ENCODE results near the gene SETD2. TPM values are rescaled to one million over a fixed set of nuclear protein-coding genes. Genes with fewer than 3 reads are reported as not detected.
A peak's percentile ranks its signal among the peaks of the same experiment; 100 is the strongest.

SETD2 gene
- total RNA-seq, 2 experiments from 2014 or later = 87.3 to 87.4 TPM

GRCh38 chr3:47018269-47018611 is 145.7 kb downstream of the SETD2 start:
- no peak for DNase-seq
- H3K27ac Mint-ChIP-seq = peak overlapping the region; percentile 75
- ChIA-PET POLR2A (no interaction called here), CTCF (no interaction called here)
- peaks cover 77% of the 10 kb centered on the region for H3K36me3 Mint-ChIP-seq (ENCODE audit: low read depth)
- TF ChIP-seq CTCF (IDR thresholded peaks at IDR 0.05) = no peak
- H3K27me3 Mint-ChIP-seq = no peaks in the 10 kb centered on the region
- intact Hi-C loops (cut with DNase I, micrococcal nuclease) = no loop called here
- Histone ChIP-seq H3K27me3 (ENCODE audit: control insufficient read depth in 1 of 2, insufficient read depth in 2 of 2, low read length in 2 of 2) (no peaks in the 10 kb centered on the region), H3K4me3 (ENCODE audit: low read length) (no peak overlapping the region), H3K27ac (ENCODE audit: low read depth in 1 of 2, low read length in 2 of 2) (peak overlapping the region in 1 of 2 donors; percentile 52), H3K36me3 (ENCODE audit: insufficient read depth, low read length) (peaks cover 73% of the 10 kb centered on the region), H3K9me3 (ENCODE audit: control insufficient read depth in 1 of 2, insufficient read depth in 1 of 2, low read length in 2 of 2) (no peaks in the 10 kb centered on the region), H3K4me1 (ENCODE audit: insufficient read depth, low read length) (peaks cover 18% of the 10 kb centered on the region)
- no peak overlapping the region for H3K4me3 Mint-ChIP-seq
- peaks cover 40% of the 10 kb centered on the region for H3K4me1 Mint-ChIP-seq (ENCODE audit: low read depth)
- ATAC-seq (ENCODE audit: poor library complexity) = no peak
- H3K9me3 Mint-ChIP-seq = no peaks in the 10 kb centered on the region

- Histone ChIP-seq H3K9me3 (ENCODE audit: control insufficient read depth in 1 of 2, insufficient read depth in 1 of 2, low read length in 2 of 2) (no peaks in the 10 kb centered on the region), H3K4me1 (ENCODE audit: insufficient read depth, low read length) (peaks cover 18% of the 10 kb centered on the region), H3K27me3 (ENCODE audit: control insufficient read depth in 1 of 2, insufficient read depth in 2 of 2, low read length in 2 of 2) (no peaks in the 10 kb centered on the region), H3K36me3 (ENCODE audit: insufficient read depth, low read length) (peaks cover 70% of the 10 kb centered on the region), H3K4me3 (ENCODE audit: low read length) (no peak overlapping the region), H3K27ac (ENCODE audit: low read depth in 1 of 2, low read length in 2 of 2) (peak overlapping the region in 1 of 2 donors; percentile 52)
- intact Hi-C loops (cut with DNase I, micrococcal nuclease) = no loop called here
- Mint-ChIP-seq H3K36me3 (ENCODE audit: low read depth) (peaks cover 77% of the 10 kb centered on the region), H3K4me1 (ENCODE audit: low read depth) (peaks cover 40% of the 10 kb centered on the region), H3K27me3 (no peaks in the 10 kb centered on the region), H3K27ac (peak overlapping the region; percentile 75), H3K9me3 (no peaks in the 10 kb centered on the region), H3K4me3 (no peak overlapping the region)
- no peak for TF ChIP-seq CTCF (IDR thresholded peaks at IDR 0.05)
- CTCF ChIA-PET = no interaction called here
- ATAC-seq (ENCODE audit: poor library complexity) = no peak
- DNase-seq = no peak
- POLR2A ChIA-PET = no interaction called here
Measured at GRCh38 chr3:47017504-47018268, 146.2 kb downstream of the SETD2 start.

- DNase-seq = peak in 4 of 14 experiments; percentile 33 to 55 (median 40)
- no peaks in the 10 kb centered on the region for H3K27me3 ChIP-seq (ENCODE audit: control insufficient read depth in 1 of 2, insufficient read depth in 2 of 2, low read length in 2 of 2)
- peaks cover 40% of the 10 kb centered on the region for H3K4me1 Mint-ChIP-seq (ENCODE audit: low read depth)
Measured at GRCh38 chr3:47016934-47017435, 146.9 kb downstream of the SETD2 start.

More at GRCh38 chr3:47016934-47017435, 146.9 kb downstream of the SETD2 start:
- Histone ChIP-seq H3K4me3 (ENCODE audit: low read length) (no peak overlapping the region), H3K36me3 (ENCODE audit: insufficient read depth, low read length) (peaks cover 67% of the 10 kb centered on the region), H3K27ac (ENCODE audit: low read depth in 1 of 2, low read length in 2 of 2) (peak overlapping the region in 1 of 2 donors; percentile 52), H3K9me3 (ENCODE audit: control insufficient read depth in 1 of 2, insufficient read depth in 1 of 2, low read length in 2 of 2) (no peaks in the 10 kb centered on the region), H3K4me1 (ENCODE audit: insufficient read depth, low read length) (peaks cover 18% of the 10 kb centered on the region)
- H3K36me3 Mint-ChIP-seq (ENCODE audit: low read depth) = peaks cover 77% of the 10 kb centered on the region
- intact Hi-C loops (cut with DNase I, micrococcal nuclease) = no loop called here
- ChIA-PET CTCF (no interaction called here), POLR2A (interaction anchor here (0.9 kb wide), 1 partner anchor 37 kb away, joined by 4 read pairs; the partner anchor contains the start of gene NBEAL2)
- no peak for TF ChIP-seq CTCF (IDR thresholded peaks at IDR 0.05)
- H3K27me3 Mint-ChIP-seq = no peaks in the 10 kb centered on the region
- no peaks in the 10 kb centered on the region for H3K9me3 Mint-ChIP-seq
- H3K4me3 Mint-ChIP-seq = no peak overlapping the region
- peak overlapping the region; percentile 75 for H3K27ac Mint-ChIP-seq
- peak; percentile 63 for ATAC-seq (ENCODE audit: poor library complexity)

All from CD4-positive, alpha-beta T cell (primary cell).